Measurements from ENCODE around the gene SRP9. TPM values are rescaled to one million over a fixed set of nuclear protein-coding genes. Genes with fewer than 3 reads are reported as not detected.
"Not testable (repeated sequence)": the region's sequence is repeated elsewhere in the genome, so short reads cannot be mapped to it uniquely, and the experiment has no call there.

The SRP9 gene
- total RNA-seq, 4 donors from 2014 or later: 196 to 297 (median 260) TPM

- Histone ChIP-seq H3K4me3 (replicated peaks in 1 of 3) (no peak overlapping the region), H3K27me3 (no peaks in the 10 kb centered on the region), H3K9me3 (no peaks in the 10 kb centered on the region), H3K27ac (no peak overlapping the region), H3K36me3 (no peaks in the 10 kb centered on the region), H3K4me1 (peaks cover 23 to 25% of the 10 kb centered on the region in 2 donors)
- DNase-seq: no peak
- TF ChIP-seq POLR2A (IDR thresholded peaks at IDR 0.05) (no peak), CTCF (IDR thresholded peaks at IDR 0.05) (no peak)
- intact Hi-C loops (cut with DNase I): no loop called here
- 84 to 92% methylated on average over 5 of the region's 5 CpGs for WGBS, 2 donors
Observed at GRCh38 chr1:225808136-225808535, 30.5 kb downstream of the SRP9 start.

- H3K4me1 ChIP-seq: peaks cover 42 to 44% of the 10 kb centered on the region in 2 donors
- no peaks in the 10 kb centered on the region for H3K27me3 ChIP-seq
- DNase-seq: peak; percentile 93 to 95
- peak; percentile 89 to 99 for TF ChIP-seq POLR2A (IDR thresholded peaks at IDR 0.05)
- TF ChIP-seq CTCF (IDR thresholded peaks at IDR 0.05): peak in 2 of 6 experiments; percentile 33 to 43
- H3K36me3 ChIP-seq: no peaks in the 10 kb centered on the region
- no peaks in the 10 kb centered on the region for H3K9me3 ChIP-seq
- peak within 1 kb of the TSS; percentile 60 to 84 (median 84) for H3K27ac ChIP-seq
- H3K4me3 ChIP-seq (replicated peaks in 1 of 3): peak within 1 kb of the TSS; percentile 61 to 67 (median 66)
- intact Hi-C loops (cut with DNase I): loop anchor here (10.0 kb wide), 1 partner anchor 75 kb away; the partner anchor contains the start of genes LEFTY1 and TMEM63A
- WGBS, 2 donors: 1 to 2% methylated on average over 29 to 38 of the region's 80 CpGs
Observed at GRCh38 chr1:225809842-225810578, 32.4 kb downstream of the SRP9 start, which contains the start of gene EPHX1. Gene EPHX1, plus strand, starts transcription at chr1:225810124. Its CDS starts 18,606 bp downstream, at chr1:225828730.

- peaks cover 49 to 53% of the 10 kb centered on the region in 2 donors for H3K4me1 ChIP-seq
- H3K36me3 ChIP-seq, H3K27me3 ChIP-seq, H3K9me3 ChIP-seq: not testable (repeated sequence)
- WGBS, 2 donors: 12 to 22% methylated on average over 15 to 26 of the region's 29 CpGs
- peak in 1 of 2 donors; percentile 76 for TF ChIP-seq POLR2A (IDR thresholded peaks at IDR 0.05)
- peak overlapping the region; percentile 60 to 84 (median 84) for H3K27ac ChIP-seq
- peak overlapping the region; percentile 61 to 67 (median 66) for H3K4me3 ChIP-seq (replicated peaks in 1 of 3)
- peak; percentile 85 to 86 for DNase-seq
- intact Hi-C loops (cut with DNase I): loop anchor here (10.0 kb wide), 1 partner anchor 74 kb away; the partner anchor contains the start of genes LEFTY1 and TMEM63A
Observed at GRCh38 chr1:225810579-225811538, 33.2 kb downstream of the SRP9 start.

GRCh38 chr1:225811622-225812487 is 34.2 kb downstream of the SRP9 start:
- H3K9me3 ChIP-seq: no peaks in the 10 kb centered on the region
- H3K4me1 ChIP-seq: peaks cover 59 to 63% of the 10 kb centered on the region in 2 donors
- TF ChIP-seq CTCF (IDR thresholded peaks at IDR 0.05): peak in 2 of 6 experiments; percentile 19 to 43
- no peak for TF ChIP-seq POLR2A (IDR thresholded peaks at IDR 0.05)
- WGBS, 2 donors: 58 to 69% methylated on average over 10 of the region's 10 CpGs
- no peaks in the 10 kb centered on the region for H3K36me3 ChIP-seq
- intact Hi-C loops (cut with DNase I): loop anchor here (10.0 kb wide), 1 partner anchor 73 kb away; the partner anchor contains the start of genes LEFTY1 and TMEM63A
- H3K4me3 ChIP-seq (replicated peaks in 1 of 3): peak overlapping the region in 1 of 3 donors; percentile 66
- H3K27me3 ChIP-seq: no peaks in the 10 kb centered on the region
- no peak for DNase-seq
- H3K27ac ChIP-seq: peak overlapping the region; percentile 60 to 84 (median 84)
